ENCODE measurements around the gene SPATA1. TPM values are rescaled to one million over a fixed set of nuclear protein-coding genes. Genes with fewer than 3 reads are reported as not detected.
A peak's percentile ranks its signal among the peaks of the same experiment; 100 is the strongest.

The SPATA1 gene
- total and polyA plus RNA-seq, 2 of the 8 experiments (the other 6 are each of a cell fraction or from before 2014, with no cell fraction given), result 0.51 to 1.1 TPM

- Histone ChIP-seq H3K18ac (ENCODE audit: extremely low read depth, low read length) (peak within 1 kb of the TSS; percentile 87), H3K23me2 (ENCODE audit: low read depth, low read length) (peaks cover 7% of the 10 kb centered on the region; the same call in 1 of the 2 replicates), H3K27ac (ENCODE audit: low read depth, low read length) (peak within 1 kb of the TSS; percentile 48; the same call in 1 of the 2 replicates), H2AFZ (ENCODE audit: low read length) (peak within 1 kb of the TSS; percentile 94), H4K91ac (replicated peaks; ENCODE audit: insufficient read length, low read length) (peak within 1 kb of the TSS; percentile 85), H3K79me2 (ENCODE audit: control insufficient read depth in 1 of 2, insufficient read depth in 2 of 2, low read length in 2 of 2) (no peaks in the 10 kb centered on the region), H3K23ac (ENCODE audit: insufficient read length) (no peak within 1 kb of the TSS), H3K36me3 (ENCODE audit: control insufficient read depth in 2 of 4, insufficient read depth in 4 of 4, low read length in 3 of 4) (no peaks in the 10 kb centered on the region), H3K79me1 (ENCODE audit: low read depth, low read length) (no peaks in the 10 kb centered on the region), H3K9me3 (ENCODE audit: insufficient read depth in 2 of 2, low read depth in 1 of 2, low read length in 1 of 2) (no peaks in the 10 kb centered on the region; a peak in 1 of 4 replicates), H3K4me3 (ENCODE audit: extremely low read depth in 1 of 4, insufficient read depth in 2 of 4, low read depth in 3 of 4, low read length in 4 of 4) (peak within 1 kb of the TSS; percentile 56 to 73 (median 68)), H3K4ac (replicated peaks; ENCODE audit: insufficient read length, low read depth, low read length) (no peak within 1 kb of the TSS), H3K9ac (replicated peaks in 1 of 4; ENCODE audit: extremely low read depth in 1 of 4, low read depth in 3 of 4, low read length in 3 of 4) (peak within 1 kb of the TSS; percentile 53 to 88 (median 68)), H2BK20ac (ENCODE audit: low read length) (no peak within 1 kb of the TSS), H4K5ac (ENCODE audit: insufficient read length, low read depth, low read length) (no peak within 1 kb of the TSS), H3K4me2 (ENCODE audit: insufficient read depth in 1 of 2, low read depth in 2 of 2, low read length in 2 of 2) (peak within 1 kb of the TSS; percentile 87 to 95), H3K4me1 (replicated peaks in 1 of 4; ENCODE audit: control insufficient read depth in 3 of 4, insufficient read depth in 4 of 4, low read length in 3 of 4) (peaks cover 5 to 13% (median 8%) of the 10 kb centered on the region in 4 experiments), H3K56ac (replicated peaks; ENCODE audit: insufficient read length, low read depth, low read length) (no peak within 1 kb of the TSS), H3K27me3 (replicated peaks in 1 of 4; ENCODE audit: control insufficient read depth in 3 of 4, extremely low read depth in 1 of 4, insufficient read depth in 3 of 4, low read length in 3 of 4) (no peaks in the 10 kb centered on the region; a peak in 1 of 7 replicates), H2BK12ac (ENCODE audit: low read depth, low read length) (peak within 1 kb of the TSS; percentile 80; the same call in 1 of the 2 replicates), H4K8ac (ENCODE audit: extremely low read depth, insufficient read depth, low read length) (peak within 1 kb of the TSS; percentile 93), H2BK5ac (ENCODE audit: low read depth, low read length) (peak within 1 kb of the TSS; percentile 78), H3K14ac (ENCODE audit: insufficient read length) (no peak within 1 kb of the TSS), H4K20me1 (replicated peaks in 1 of 2; ENCODE audit: control insufficient read depth in 1 of 2, insufficient read depth in 2 of 2, low read length in 2 of 2) (no peaks in the 10 kb centered on the region), H2AK5ac (ENCODE audit: low read depth, low read length) (no peak within 1 kb of the TSS), H2BK15ac (ENCODE audit: low read length) (peak within 1 kb of the TSS; percentile 88), H2BK120ac (replicated peaks; ENCODE audit: low read depth, low read length) (no peak within 1 kb of the TSS)
- ChIA-PET POLR2A (ENCODE audit: partially characterized antibody) (interaction anchor here (0.8 to 1.9 kb wide), 5 partner anchors 9 to 70 kb away, joined by 3 to 8 read pairs (median 3); partner anchors contain the start of genes GNG5 and SPATA1), CTCF (ENCODE audit: partially characterized antibody) (interaction anchor here (0.6 to 2.0 kb wide), 11 partner anchors 30 to 703 kb away, joined by 3 to 5 read pairs (median 4); no protein-coding TSS in a partner anchor)
- FAIRE-seq (no peak), DNase-seq (ENCODE audit: low read depth in 1 of 2, low spot score in 2 of 2) (peak; percentile 44 to 85)
- 2% methylated on average over 32 of the region's 67 CpGs; no CpG with 5 or more reads in 1 of the 2 experiments for WGBS, 2 experiments (ENCODE audit: extremely low coverage in 1 of 2, insufficient coverage in 1 of 2, insufficient read length in 1 of 2, insufficient replicate concordance in 2 of 2, low coverage in 1 of 2, low lambda C conversion rate in 2 of 2, missing lambda C conversion rate in 1 of 2)
- TF ChIP-seq KDM1A (IDR thresholded peaks at IDR 0.05; ENCODE audit: borderline replicate concordance, low read length), result peak; percentile 43; the same call in 1 of the 2 replicates
- TF ChIP-seq CTBP2 (IDR thresholded peaks at IDR 0.05; ENCODE audit: borderline replicate concordance, insufficient read depth, insufficient read length, low read length), result no peak
- peak; percentile 52 for TF ChIP-seq PHF8 (conservative IDR thresholded peaks at IDR 0.05; ENCODE audit: low read depth, low read length)
- TF ChIP-seq RBBP5 (IDR thresholded peaks at IDR 0.05; ENCODE audit: borderline replicate concordance, low read depth, low read length), result peak; percentile 60; the same call in 1 of the 2 replicates
- TF ChIP-seq TAF7 (optimal IDR thresholded peaks at IDR 0.05; ENCODE audit: borderline replicate concordance, low read depth, low read length), result peak; percentile 45
- no peak for TF ChIP-seq CHD1 (IDR thresholded peaks at IDR 0.05; ENCODE audit: low read depth, low read length)
- TF ChIP-seq SUZ12 (IDR thresholded peaks at IDR 0.05; ENCODE audit: low read length), result no peak
- no peak for TF ChIP-seq ATF3 (IDR thresholded peaks at IDR 0.05; ENCODE audit: insufficient read depth, low read depth, low read length)
These were observed 68.0 kb downstream of the SPATA1 start, which contains the start of gene CTBS for GRCh38 chr1:84573967-84574842. CTBS (minus strand) TSS chr1:84574440; CDS start chr1:84574415, 25 bp downstream.
